Epithelial cell of esophagus (primary cell): ENCODE measurements around the gene TAF4B.
"Not testable (repeated sequence)": the region's sequence is repeated elsewhere in the genome, so short reads cannot be mapped to it uniquely, and the experiment has no call there.

Experiments
- DNase-seq: peaks from one replicate; pipeline ENCODE4 v3.0.0; 2010; ENCODE audit warnings: low read depth
- H3K4me3 ChIP-seq: 2 replicates; pipeline ENCODE4 v1.5.1; 2011; ENCODE audit warnings: mild to moderate bottlenecking, low read length, control low read depth
- CTCF ChIP-seq: IDR thresholded peaks from 2 replicates; pipeline ENCODE4 v1.5.1; 2011; ENCODE audit warnings: low read depth, mild to moderate bottlenecking, low read length, control low read depth, inconsistent platforms; ENCODE audit not compliant: insufficient read depth; ENCODE audit errors: missing control alignments

Gene TAF4B

GRCh38 chr18:26435415-26436095 is 209.3 kb downstream of the TAF4B start:
- no peak for TF ChIP-seq CTCF
- no peak for DNase-seq

GRCh38 chr18:26436176-26437051 is 210.2 kb downstream of the TAF4B start:
- no peak overlapping the region for H3K4me3 ChIP-seq
- DNase-seq = peak; percentile 82
- TF ChIP-seq CTCF = no peak

More at GRCh38 chr18:26435415-26436095, 209.3 kb downstream of the TAF4B start:
- no peak overlapping the region for H3K4me3 ChIP-seq

GRCh38 chr18:26437634-26438033 is 211.4 kb downstream of the TAF4B start:
- not testable (repeated sequence) for H3K4me3 ChIP-seq, DNase-seq

- no peak overlapping the region for H3K4me3 ChIP-seq
- no peak for TF ChIP-seq CTCF
- DNase-seq = no peak
These were observed 212.7 kb downstream of the TAF4B start for GRCh38 chr18:26438980-26439379.

GRCh38 chr18:26439537-26439936 is 213.3 kb downstream of the TAF4B start:
- no peak for TF ChIP-seq CTCF
- DNase-seq = no peak
- H3K4me3 ChIP-seq = no peak overlapping the region

- H3K4me3 ChIP-seq = no peak overlapping the region
- no peak for TF ChIP-seq CTCF
- peak; percentile 68 for DNase-seq
These were observed 214.4 kb downstream of the TAF4B start for GRCh38 chr18:26440644-26441043.
